K562 (cell line): Measurements from ENCODE around the gene TRIM25. TPM values are rescaled to one million over a fixed set of nuclear protein-coding genes. Genes with fewer than 3 reads are reported as not detected.

Experiments
- CLOCK ChIP-seq: fragments of 250-450 bp; sonication (Bioruptor Pico); IDR thresholded peaks from 2 replicates; pipeline ENCODE4 v1.4.0; 2020; ENCODE audit warnings: mild to moderate bottlenecking, moderate library complexity, borderline replicate concordance
- HIVEP1 ChIP-seq: fragments of 250-450 bp; sonication (Bioruptor Pico); IDR thresholded peaks from 2 replicates; pipeline ENCODE4 v1.4.0; 2020; ENCODE audit warnings: mild to moderate bottlenecking
- KAT2B ChIP-seq: IDR thresholded peaks from one replicate; pipeline ENCODE4 v1.6.1; 2012; ENCODE audit warnings: low read depth, mild to moderate bottlenecking, control low read depth, inconsistent platforms, low read length, moderate library complexity
- KLF10 ChIP-seq: fragments of 250-450 bp; sonication (Bioruptor Pico); IDR thresholded peaks from 2 replicates; pipeline ENCODE4 v1.6.1; 2021; ENCODE audit warnings: matching md5 sums
- MBD1 ChIP-seq: fragments of 250-450 bp; sonication (Bioruptor Pico); IDR thresholded peaks from 2 replicates; pipeline ENCODE4 v1.8.0; 2022; ENCODE audit warnings: inconsistent platforms
- RBM17 ChIP-seq: fragments of 200-400 bp; formaldehyde crosslinking; IDR thresholded peaks from 2 replicates; pipeline ENCODE4 v1.6.1; 2017; ENCODE audit warnings: low read depth, mild to moderate bottlenecking, low read length, borderline replicate concordance
- TBP ChIP-seq: optimal IDR thresholded peaks from 2 replicates; pipeline ENCODE3; 2011; ENCODE audit warnings: low read depth, low read length, improper control_type of control experiment
- TFAP4 ChIP-seq: sonication (generic); formaldehyde crosslinking; IDR thresholded peaks from 2 replicates; pipeline ENCODE4 v1.8.0; 2022; ENCODE audit warnings: missing genetic modification reagents, mild to moderate bottlenecking, moderate library complexity, borderline replicate concordance
- ZNF316 ChIP-seq: fragments of 450-650 bp; IDR thresholded peaks from 2 replicates; pipeline ENCODE4 v1.6.1; 2016
- polyA plus RNA-seq, 8 experiments: library from polyadenylated mRNA; depleted of rRNA in 4 of 8; stranded (reverse) in 5 of 8; unstranded in 3 of 8; fragments of >200 nt; fragmentation: Nextera tagmentation in 2 of 8; fragmentation: Illumina TruSeq in 1 of 8; extraction: Ambion mirVana in 2 of 8; extraction: Trizol in 1 of 8; gene quantifications; 2 replicates each; pipeline versions ENCODE4 v1.2.1 to v1.2.3, GENCODE V29; 2011 to 2014; ENCODE audit warnings: inconsistent platforms in 1 of 8, missing spikeins in 1 of 8
- total RNA-seq, 7 experiments: library from RNA; depleted of rRNA in 6 of 7; stranded (reverse); fragments of >200 nt in 6 of 7; fragmentation: Illumina TruSeq in 2 of 7; extraction: Trizol in 2 of 7; gene quantifications; 2 replicates each; pipeline versions ENCODE4 v1.2.1 to v1.2.3, GENCODE V29; 2011 to 2021; ENCODE audit warnings: low replicate concordance in 1 of 7
- TF ChIP-seq, protein P1 (sequence below): sonication (generic); formaldehyde crosslinking; IDR thresholded peaks from 2 replicates; pipeline ENCODE4 v1.8.0; 2022; ENCODE audit warnings: mild to moderate bottlenecking, missing genetic modification reagents
- TF ChIP-seq, protein P2 (sequence below): sonication (generic); formaldehyde crosslinking; IDR thresholded peaks from 2 replicates; pipeline ENCODE4 v1.8.0; 2022; ENCODE audit warnings: mild to moderate bottlenecking, missing genetic modification reagents
- TF ChIP-seq, protein P3 (sequence below): fragments of 450-650 bp; IDR thresholded peaks from 2 replicates; pipeline ENCODE4 v1.6.1; 2016

The TRIM25 gene
- total and polyA plus RNA-seq, 9 of the 15 experiments (the other 6 are each of a cell fraction or from before 2014, with no cell fraction given) = 5.9 to 49.5 (median 24.5) TPM

- TF ChIP-seq TFAP4 (no peak), HIVEP1 (CRISPR knock-in tag) (no peak), RBM17 (no peak), MBD1 (no peak), ZNF316 (no peak), TBP (no peak), KLF10 (CRISPR knock-in tag) (no peak), KAT2B (no peak), CLOCK (no peak)
- TF ChIP-seq, protein P1, sequence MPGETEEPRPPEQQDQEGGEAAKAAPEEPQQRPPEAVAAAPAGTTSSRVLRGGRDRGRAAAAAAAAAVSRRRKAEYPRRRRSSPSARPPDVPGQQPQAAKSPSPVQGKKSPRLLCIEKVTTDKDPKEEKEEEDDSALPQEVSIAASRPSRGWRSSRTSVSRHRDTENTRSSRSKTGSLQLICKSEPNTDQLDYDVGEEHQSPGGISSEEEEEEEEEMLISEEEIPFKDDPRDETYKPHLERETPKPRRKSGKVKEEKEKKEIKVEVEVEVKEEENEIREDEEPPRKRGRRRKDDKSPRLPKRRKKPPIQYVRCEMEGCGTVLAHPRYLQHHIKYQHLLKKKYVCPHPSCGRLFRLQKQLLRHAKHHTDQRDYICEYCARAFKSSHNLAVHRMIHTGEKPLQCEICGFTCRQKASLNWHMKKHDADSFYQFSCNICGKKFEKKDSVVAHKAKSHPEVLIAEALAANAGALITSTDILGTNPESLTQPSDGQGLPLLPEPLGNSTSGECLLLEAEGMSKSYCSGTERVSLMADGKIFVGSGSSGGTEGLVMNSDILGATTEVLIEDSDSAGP = no peak
- TF ChIP-seq, protein P2, sequence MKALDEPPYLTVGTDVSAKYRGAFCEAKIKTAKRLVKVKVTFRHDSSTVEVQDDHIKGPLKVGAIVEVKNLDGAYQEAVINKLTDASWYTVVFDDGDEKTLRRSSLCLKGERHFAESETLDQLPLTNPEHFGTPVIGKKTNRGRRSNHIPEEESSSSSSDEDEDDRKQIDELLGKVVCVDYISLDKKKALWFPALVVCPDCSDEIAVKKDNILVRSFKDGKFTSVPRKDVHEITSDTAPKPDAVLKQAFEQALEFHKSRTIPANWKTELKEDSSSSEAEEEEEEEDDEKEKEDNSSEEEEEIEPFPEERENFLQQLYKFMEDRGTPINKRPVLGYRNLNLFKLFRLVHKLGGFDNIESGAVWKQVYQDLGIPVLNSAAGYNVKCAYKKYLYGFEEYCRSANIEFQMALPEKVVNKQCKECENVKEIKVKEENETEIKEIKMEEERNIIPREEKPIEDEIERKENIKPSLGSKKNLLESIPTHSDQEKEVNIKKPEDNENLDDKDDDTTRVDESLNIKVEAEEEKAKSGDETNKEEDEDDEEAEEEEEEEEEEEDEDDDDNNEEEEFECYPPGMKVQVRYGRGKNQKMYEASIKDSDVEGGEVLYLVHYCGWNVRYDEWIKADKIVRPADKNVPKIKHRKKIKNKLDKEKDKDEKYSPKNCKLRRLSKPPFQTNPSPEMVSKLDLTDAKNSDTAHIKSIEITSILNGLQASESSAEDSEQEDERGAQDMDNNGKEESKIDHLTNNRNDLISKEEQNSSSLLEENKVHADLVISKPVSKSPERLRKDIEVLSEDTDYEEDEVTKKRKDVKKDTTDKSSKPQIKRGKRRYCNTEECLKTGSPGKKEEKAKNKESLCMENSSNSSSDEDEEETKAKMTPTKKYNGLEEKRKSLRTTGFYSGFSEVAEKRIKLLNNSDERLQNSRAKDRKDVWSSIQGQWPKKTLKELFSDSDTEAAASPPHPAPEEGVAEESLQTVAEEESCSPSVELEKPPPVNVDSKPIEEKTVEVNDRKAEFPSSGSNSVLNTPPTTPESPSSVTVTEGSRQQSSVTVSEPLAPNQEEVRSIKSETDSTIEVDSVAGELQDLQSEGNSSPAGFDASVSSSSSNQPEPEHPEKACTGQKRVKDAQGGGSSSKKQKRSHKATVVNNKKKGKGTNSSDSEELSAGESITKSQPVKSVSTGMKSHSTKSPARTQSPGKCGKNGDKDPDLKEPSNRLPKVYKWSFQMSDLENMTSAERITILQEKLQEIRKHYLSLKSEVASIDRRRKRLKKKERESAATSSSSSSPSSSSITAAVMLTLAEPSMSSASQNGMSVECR (CRISPR knock-in tag) = no peak
- TF ChIP-seq, protein P3, sequence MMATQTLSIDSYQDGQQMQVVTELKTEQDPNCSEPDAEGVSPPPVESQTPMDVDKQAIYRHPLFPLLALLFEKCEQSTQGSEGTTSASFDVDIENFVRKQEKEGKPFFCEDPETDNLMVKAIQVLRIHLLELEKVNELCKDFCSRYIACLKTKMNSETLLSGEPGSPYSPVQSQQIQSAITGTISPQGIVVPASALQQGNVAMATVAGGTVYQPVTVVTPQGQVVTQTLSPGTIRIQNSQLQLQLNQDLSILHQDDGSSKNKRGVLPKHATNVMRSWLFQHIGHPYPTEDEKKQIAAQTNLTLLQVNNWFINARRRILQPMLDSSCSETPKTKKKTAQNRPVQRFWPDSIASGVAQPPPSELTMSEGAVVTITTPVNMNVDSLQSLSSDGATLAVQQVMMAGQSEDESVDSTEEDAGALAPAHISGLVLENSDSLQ = no peak
These were observed 37.1 kb downstream of the TRIM25 start (continued) for GRCh38 chr17:56876766-56877179.
